GM21576 (cell line): ENCODE data around the gene SLC6A17.

Source experiments
- ATAC-seq: cut with Tn5 transposase; IDR thresholded peaks from one replicate; pipeline ENCODE4 v1.9.1; 2021; ENCODE audit warnings: mild to moderate bottlenecking, moderate library complexity; ENCODE audit not compliant: unreplicated experiment

The SLC6A17 gene

GRCh38 chr1:110239441-110240430 is 89.4 kb downstream of the SLC6A17 start:
- no peak for ATAC-seq

GRCh38 chr1:110240476-110241210 is 90.3 kb downstream of the SLC6A17 start:
- no peak for ATAC-seq

DNA sequence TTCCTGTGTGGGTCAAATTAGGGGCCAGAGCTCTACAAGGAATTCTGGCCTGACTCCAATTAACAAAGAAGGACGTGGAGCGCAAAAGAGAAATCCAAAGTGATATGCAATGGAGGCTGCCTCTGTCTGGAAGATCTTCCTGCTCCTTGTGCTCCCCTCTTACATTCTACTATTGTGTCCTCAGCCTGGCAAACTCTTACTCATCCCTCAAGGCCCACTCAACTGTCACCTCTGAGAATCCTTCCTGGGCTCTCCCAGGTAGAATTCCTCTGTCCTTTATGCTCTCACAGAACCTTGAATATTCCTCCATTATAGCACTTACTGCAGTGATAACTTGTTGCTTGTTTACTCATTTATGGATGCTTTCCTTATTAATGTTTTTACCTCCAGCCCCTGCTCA is 91.2 kb downstream of the SLC6A17 start:
- no peak for ATAC-seq

DNA sequence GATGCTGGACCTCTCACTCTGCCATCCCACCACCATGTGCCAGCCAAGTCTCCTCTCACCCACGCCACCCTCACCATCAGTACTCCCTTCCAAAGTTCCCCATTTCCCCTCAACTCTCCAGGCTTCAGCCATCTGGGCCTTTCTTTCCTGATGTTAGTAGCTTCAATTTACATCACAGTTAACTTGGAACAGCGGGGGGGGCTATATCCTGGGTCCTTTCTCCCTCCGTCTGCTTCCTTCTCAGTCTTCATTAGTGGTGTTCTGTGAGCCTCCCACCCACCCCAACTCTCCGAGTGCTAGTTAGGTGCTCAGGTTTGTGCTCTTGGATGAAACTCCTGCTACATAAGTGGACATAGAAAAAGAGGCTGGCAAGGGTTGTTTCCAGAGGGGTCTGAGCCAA is 91.8 kb downstream of the SLC6A17 start:
- ATAC-seq = no peak

GRCh38 chr1:110242731-110243130 is 92.4 kb downstream of the SLC6A17 start:
- no peak for ATAC-seq

- ATAC-seq = peak; percentile 24
Observed at GRCh38 chr1:110243146-110243545, 92.9 kb downstream of the SLC6A17 start.

DNA sequence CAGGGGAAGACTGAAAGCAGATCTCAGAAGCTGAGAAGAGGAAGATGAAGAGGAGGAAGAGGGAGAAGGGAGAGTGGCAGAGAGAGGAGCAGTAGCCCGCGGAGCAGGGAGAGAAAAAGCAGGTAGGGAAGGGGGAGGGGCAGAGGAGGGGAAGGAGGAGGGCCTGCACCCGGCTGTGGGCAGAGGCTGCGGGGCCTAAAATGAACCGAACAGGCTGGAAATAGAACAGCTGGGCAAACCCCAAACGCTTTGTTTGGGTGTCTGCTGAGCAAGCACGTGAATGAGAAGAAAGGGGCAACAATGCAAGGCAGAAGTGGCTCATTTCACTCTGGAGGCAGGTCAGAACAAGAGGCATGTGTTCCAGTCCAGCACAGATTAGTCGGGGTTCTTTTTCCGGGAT is 93.3 kb downstream of the SLC6A17 start:
- ATAC-seq = peak; percentile 64

DNA sequence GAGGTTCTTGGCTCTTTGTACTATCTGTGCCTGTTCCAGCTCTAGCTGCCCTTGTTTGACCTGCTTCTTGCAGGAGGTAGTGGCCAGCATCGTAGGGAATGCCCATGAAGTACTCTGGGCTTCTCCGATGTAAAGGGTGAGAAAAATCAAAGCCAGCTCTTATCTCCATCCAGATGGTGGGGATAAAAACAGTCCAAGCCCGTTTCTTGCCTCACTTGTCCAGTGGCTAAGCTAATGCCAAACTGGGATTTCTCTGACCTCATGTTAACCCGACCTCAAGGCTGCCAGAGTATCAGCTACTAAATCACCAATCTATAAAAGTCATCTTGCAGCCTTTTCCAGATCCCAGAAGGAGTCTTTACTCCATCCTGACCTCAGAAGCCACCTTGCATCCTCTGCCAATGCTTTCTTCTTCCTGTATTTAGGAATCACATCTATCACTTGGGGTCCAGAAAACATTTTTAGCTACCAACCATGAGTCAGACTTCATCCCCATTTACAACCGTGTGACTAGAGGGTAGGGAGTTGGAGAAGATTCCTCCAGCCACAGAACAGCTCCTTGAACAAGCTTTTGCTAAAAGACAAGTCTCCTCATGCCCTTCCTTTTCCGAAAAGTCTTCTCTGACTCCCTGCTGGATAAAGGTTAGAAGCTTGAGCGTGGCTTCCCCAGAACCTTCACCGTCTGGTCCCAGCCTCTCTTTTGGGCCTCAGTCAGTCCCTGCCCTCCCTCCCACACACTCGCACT is 95.8 kb downstream of the SLC6A17 start:
- no peak for ATAC-seq

- ATAC-seq = no peak
Observed at GRCh38 chr1:110248746-110249145, 98.5 kb downstream of the SLC6A17 start.

DNA sequence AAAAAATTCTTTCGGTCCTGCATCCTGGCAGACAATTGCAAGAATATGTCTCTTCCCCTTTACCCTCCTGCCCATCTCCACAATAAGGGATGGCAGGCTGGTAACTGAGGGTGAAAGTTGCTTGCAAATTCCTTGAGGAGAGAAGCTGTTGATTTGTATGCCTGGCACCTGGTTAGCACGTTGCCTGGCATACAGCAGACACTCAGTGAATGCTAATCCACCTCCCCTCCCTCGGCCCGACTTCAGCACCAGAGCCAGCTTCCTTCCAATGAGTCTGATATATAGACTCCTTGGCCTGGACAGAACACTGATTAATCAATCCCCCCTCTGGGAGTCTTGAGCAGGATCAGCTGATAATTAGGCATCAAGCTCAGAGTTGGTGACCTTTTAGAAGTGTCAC is 99.0 kb downstream of the SLC6A17 start:
- no peak for ATAC-seq

- no peak for ATAC-seq
Observed at GRCh38 chr1:110250008-110250407, 99.7 kb downstream of the SLC6A17 start.

- no peak for ATAC-seq
Observed at GRCh38 chr1:110250749-110251148, 100.5 kb downstream of the SLC6A17 start.
